ENCODE data around the gene MTHFD1L.

DNA sequence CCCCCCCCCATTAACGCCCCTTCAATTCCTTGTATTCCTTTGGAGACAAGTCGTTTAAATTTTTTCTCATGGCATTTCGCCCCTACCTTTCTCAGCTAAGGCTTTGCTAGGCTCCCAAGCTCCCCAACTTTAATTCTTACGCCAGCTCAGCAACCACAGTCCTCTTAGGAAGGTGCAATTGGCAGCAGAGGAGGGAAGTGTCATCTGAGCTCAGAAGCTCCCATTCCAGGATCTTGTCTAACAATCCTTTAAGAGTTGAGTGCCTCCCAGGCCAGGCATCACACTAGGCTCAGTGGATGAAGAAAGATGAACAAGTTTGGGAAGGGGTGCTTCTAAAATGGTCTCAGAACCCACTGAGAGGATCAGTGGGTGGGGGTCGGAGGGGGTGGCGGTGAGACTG is 243.0 kb downstream of the MTHFD1L start:
- TF ChIP-seq CTCF (conservative IDR thresholded peaks at IDR 0.05 in 1 of 2, IDR thresholded peaks at IDR 0.05 in 1 of 2; ENCODE audit: low read depth in 1 of 2, low read length in 2 of 2) (no peak), EZH2 (IDR thresholded peaks at IDR 0.05; ENCODE audit: low read length, missing control alignments) (no peak)

Measured in fibroblast of lung (primary cell).